Subcutaneous abdominal adipose tissue (tissue), 5 donors: ENCODE data around the gene OR5A1.
"Not testable (repeated sequence)": the region's sequence is repeated elsewhere in the genome, so short reads cannot be mapped to it uniquely, and the experiment has no call there.

Experiments used
- H3K27ac ChIP-seq: one replicate; pipeline ENCODE4 v1.7.0; 2013; ENCODE audit warnings: low read depth, mild to moderate bottlenecking, inconsistent platforms, low read length, moderate library complexity
- H3K27me3 ChIP-seq, 5 donors: one replicate each; pipeline ENCODE4 v1.7.0; 2013; ENCODE audit warnings: low read length in 5 of 5, inconsistent platforms in 1 of 5; ENCODE audit not compliant: control insufficient read depth in 5 of 5, insufficient read depth in 4 of 5
- H3K36me3 ChIP-seq, 5 donors: one replicate each; pipeline ENCODE4 v1.7.0; 2013; ENCODE audit warnings: low read length in 5 of 5; ENCODE audit not compliant: control insufficient read depth in 5 of 5, insufficient read depth in 5 of 5
- H3K4me1 ChIP-seq, 5 donors: one replicate each; pipeline ENCODE4 v1.7.0; 2013; ENCODE audit warnings: low read length in 5 of 5, mild to moderate bottlenecking in 3 of 5, moderate library complexity in 1 of 5; ENCODE audit not compliant: control insufficient read depth in 5 of 5, insufficient read depth in 5 of 5
- H3K4me3 ChIP-seq, 5 donors: one replicate each; pipeline ENCODE4 v1.7.0; 2013; ENCODE audit warnings: low read length in 5 of 5, low read depth in 1 of 5
- H3K9ac ChIP-seq, 5 donors: one replicate each; pipeline ENCODE4 v1.7.0; 2013; ENCODE audit warnings: low read length in 5 of 5, mild to moderate bottlenecking in 4 of 5, moderate library complexity in 3 of 5
- H3K9me3 ChIP-seq, 5 donors: one replicate each; pipeline ENCODE4 v1.7.0; 2013; ENCODE audit warnings: low read length in 5 of 5; ENCODE audit not compliant: control insufficient read depth in 5 of 5
- donor health status: healthy.
- donor health status: healthy.
- donor health status: healthy.
- donor health status: healthy.
- donor health status: healthy.

Gene OR5A1

DNA sequence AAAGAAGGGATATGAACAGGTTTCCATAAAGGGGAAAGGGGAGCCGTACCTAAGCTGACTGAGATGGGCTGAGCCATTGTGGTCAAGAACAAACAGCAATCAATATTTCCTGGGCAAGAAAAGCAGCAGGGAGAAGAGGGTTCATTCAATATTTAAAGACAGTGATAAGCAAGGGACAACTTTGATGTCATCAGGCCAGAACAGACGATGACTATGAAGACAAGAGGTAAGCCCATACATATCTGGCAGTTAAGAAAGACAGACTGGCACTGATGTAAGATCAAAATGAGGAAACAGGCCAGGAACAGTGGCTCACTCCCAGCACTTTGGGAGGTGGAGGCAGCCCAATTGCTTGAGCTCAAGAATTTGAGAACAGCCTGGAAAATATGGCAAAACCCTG lies 12.4 kb upstream of the OR5A1 start:
- no peaks in the 10 kb centered on the region for H3K4me1 ChIP-seq
- H3K9ac ChIP-seq, result no peak overlapping the region
- H3K9me3 ChIP-seq, result no peaks in the 10 kb centered on the region
- no peak overlapping the region for H3K4me3 ChIP-seq
- no peak overlapping the region for H3K27ac ChIP-seq
- H3K36me3 ChIP-seq, result no peaks in the 10 kb centered on the region
- no peaks in the 10 kb centered on the region for H3K27me3 ChIP-seq

DNA sequence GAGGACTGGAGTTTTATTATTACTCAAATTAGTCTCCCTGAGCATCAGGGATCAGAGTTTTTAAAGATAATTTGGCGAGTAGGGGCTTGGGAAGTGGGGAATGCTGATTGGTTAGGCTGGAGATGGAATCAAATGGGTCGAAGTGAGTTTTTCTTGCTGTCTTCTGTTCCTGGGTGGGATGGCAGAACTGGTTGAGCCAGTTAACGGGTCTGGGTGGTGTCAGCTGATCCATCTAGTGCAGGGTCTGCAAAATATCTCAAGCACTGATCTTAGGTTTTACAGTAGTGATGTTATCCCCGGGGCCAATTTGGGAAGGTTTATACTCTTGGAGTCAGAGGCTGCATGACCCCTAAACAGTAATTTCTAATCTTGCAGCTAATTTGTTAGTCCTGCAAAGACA lies 11.1 kb upstream of the OR5A1 start:
- no peaks in the 10 kb centered on the region for H3K4me1 ChIP-seq
- no peaks in the 10 kb centered on the region for H3K36me3 ChIP-seq

DNA sequence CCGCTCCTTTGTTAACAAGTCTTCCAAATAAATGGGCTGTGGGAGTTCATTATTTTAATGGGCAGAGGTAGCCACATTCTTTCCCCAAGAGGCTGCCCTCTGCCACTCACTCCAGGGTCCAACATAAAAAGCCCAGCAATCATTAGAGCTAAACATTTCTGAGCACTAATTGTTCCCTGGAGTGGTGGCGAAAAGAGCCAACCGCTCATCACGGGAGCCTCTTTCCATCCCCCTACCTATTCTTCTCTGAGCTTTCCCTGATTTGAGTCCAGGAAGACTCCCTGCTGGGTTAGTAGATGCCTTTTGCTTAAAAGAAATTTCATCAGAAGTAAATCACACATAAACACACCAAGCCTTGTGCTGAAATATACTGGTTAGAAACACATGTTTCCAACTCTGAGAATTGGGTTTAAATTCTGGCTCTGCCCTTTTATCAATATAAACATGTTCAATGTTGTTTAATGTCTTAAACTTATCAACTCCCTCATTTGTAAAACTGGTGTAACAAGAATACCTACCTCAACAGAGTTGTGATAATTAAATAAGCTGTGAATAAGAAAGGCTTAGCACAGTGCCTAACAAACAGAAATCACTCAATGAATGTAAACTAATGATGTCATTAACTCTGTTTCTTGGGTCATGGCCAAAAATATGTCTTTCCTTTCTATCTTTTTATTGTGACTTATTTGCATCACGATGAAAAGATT lies 9.8 kb upstream of the OR5A1 start, which contains the start of gene OR5A2:
Gene OR5A2, minus strand, starts transcription at position 53 of the 707 bp plus-strand sequence. CDS start 3,460 bp downstream, outside the sequence.
- no peak within 1 kb of the TSS for H3K4me3 ChIP-seq
- no peaks in the 10 kb centered on the region for H3K9me3 ChIP-seq

More for the DNA sequence above, 11.1 kb upstream of the OR5A1 start:
- H3K4me3 ChIP-seq, result no peak overlapping the region
- H3K27ac ChIP-seq, result no peak overlapping the region
- no peaks in the 10 kb centered on the region for H3K9me3 ChIP-seq
- H3K27me3 ChIP-seq, result no peaks in the 10 kb centered on the region
- no peak overlapping the region for H3K9ac ChIP-seq

DNA sequence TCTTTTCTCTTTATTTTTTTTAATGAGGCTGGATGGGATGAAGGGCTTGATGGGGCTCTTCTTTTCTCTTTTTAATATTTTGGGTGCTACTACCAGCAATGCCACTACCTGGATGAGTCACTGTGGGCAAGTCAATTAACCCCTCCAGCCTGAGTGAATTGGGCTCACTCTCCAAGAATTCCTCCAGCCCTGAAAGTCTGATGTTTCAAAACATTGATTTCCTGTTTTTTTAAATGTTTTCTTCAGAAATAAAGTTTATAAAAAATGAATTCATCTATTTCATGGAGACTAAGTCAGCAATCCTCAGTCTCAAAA lies 9.2 kb upstream of the OR5A1 start:
- no peaks in the 10 kb centered on the region for H3K36me3 ChIP-seq
- no peaks in the 10 kb centered on the region for H3K4me1 ChIP-seq
- H3K9me3 ChIP-seq, result no peaks in the 10 kb centered on the region
- no peak overlapping the region for H3K27ac ChIP-seq
- H3K27me3 ChIP-seq, result no peaks in the 10 kb centered on the region
- H3K9ac ChIP-seq, result no peak overlapping the region
- H3K4me3 ChIP-seq, result no peak overlapping the region

More for the DNA sequence above, 9.8 kb upstream of the OR5A1 start, which contains the start of gene OR5A2:
- no peaks in the 10 kb centered on the region for H3K36me3 ChIP-seq
- H3K27ac ChIP-seq, result no peak within 1 kb of the TSS
- H3K27me3 ChIP-seq, result no peaks in the 10 kb centered on the region
- no peaks in the 10 kb centered on the region for H3K4me1 ChIP-seq
- no peak within 1 kb of the TSS for H3K9ac ChIP-seq

DNA sequence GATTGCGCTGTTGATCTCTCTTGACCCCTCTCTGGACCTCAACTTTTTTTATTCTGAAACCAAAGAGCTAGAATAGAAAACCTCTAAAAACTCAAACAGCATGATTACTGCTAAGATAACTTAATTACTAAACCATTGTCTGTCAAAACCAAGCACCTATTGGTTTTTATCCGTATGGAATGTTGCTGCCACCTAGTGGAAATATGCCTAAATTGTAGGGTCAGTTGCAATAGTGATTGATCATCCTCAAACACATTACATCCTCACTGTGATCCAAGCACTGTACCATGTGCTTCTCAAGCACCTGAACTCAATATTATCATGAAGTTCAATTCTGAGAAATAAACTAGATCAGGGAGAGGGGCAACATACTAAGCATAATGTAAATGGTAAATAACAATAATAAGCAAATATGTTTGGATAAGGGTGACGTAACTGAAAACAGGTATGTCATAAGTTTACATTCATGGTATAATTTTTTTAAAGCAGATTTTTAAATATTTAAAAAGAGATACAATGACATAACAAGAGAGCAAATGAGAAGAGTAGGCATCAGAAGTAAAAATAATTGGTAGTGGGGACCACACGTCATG lies 6.2 kb upstream of the OR5A1 start:
- H3K9me3 ChIP-seq, result no peaks in the 10 kb centered on the region
- no peaks in the 10 kb centered on the region for H3K36me3 ChIP-seq
- H3K4me3 ChIP-seq, result no peak overlapping the region
- H3K9ac ChIP-seq, result no peak overlapping the region
- H3K4me1 ChIP-seq, result no peaks in the 10 kb centered on the region
- no peak overlapping the region for H3K27ac ChIP-seq
- no peaks in the 10 kb centered on the region for H3K27me3 ChIP-seq

DNA sequence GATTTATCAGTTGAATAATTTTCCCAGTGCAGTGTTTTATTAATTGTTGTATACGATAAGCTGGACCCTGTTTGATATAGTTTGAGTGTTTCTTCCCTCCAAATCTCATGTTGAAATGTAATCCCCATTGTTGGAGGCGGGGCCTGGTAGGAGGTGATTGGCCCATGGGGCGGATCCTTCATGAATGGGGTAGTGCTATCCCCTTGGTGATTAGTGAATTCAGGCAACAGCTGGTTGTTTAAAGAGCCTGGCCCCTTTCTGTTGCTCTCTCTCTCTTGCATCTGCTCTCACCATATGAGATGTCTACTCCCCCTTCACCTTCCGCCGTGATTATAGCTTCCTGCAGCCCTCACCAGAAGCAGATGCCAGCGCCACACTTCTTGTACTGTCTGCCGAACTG lies 1.5 kb downstream of the OR5A1 start:
- Histone ChIP-seq H3K4me1 (no peaks in the 10 kb centered on the region), H3K9ac (no peak overlapping the region), H3K27ac (no peak overlapping the region), H3K36me3 (no peaks in the 10 kb centered on the region), H3K4me3 (no peak overlapping the region), H3K9me3 (no peaks in the 10 kb centered on the region), H3K27me3 (no peaks in the 10 kb centered on the region)

DNA sequence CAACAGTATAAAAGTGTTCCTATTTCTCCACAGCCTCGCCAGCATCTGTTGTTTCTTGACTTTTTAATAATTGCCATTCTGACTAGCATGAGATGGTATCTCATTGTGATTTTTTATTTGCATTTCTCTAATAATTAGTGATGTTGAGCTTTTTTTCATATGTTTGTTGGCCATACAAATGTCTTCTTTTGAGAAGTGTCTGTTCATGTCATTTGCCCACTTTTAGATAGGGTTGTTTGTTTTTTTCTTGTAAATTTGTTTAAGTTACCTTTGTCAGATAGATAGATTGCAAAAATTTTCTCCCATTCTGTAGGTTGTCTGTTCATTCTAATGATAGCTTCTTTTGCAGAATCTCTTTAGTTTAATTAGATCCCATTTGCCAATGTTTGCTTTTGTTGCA lies 9.4 kb downstream of the OR5A1 start:
- H3K9me3 ChIP-seq, H3K27ac ChIP-seq, H3K9ac ChIP-seq, H3K4me3 ChIP-seq, H3K27me3 ChIP-seq, H3K4me1 ChIP-seq, H3K36me3 ChIP-seq: not testable (repeated sequence)

DNA sequence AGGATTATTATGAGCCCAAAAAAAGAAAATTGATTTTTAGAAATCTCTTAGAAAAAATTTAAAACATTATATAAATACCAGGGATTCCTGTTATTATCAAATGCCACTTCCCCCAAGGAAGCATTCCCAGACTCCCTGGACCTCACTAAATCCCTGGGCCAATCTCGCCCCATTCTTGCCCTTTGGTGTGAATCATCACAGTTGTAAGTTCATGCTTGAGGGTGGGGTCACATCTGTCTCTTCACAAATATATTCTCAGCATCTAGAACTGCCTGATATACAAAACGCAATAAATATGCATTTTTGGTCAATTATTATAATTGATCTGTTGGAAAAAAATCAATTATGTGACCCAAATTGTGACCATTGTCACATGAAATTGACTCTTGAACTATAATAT lies 12.2 kb downstream of the OR5A1 start:
- Histone ChIP-seq H3K27ac (no peak overlapping the region), H3K36me3 (no peaks in the 10 kb centered on the region), H3K4me3 (no peak overlapping the region), H3K9ac (no peak overlapping the region), H3K27me3 (no peaks in the 10 kb centered on the region), H3K9me3 (peaks cover 0 to 9% (median 3%) of the 10 kb centered on the region in 5 donors), H3K4me1 (no peaks in the 10 kb centered on the region)

DNA sequence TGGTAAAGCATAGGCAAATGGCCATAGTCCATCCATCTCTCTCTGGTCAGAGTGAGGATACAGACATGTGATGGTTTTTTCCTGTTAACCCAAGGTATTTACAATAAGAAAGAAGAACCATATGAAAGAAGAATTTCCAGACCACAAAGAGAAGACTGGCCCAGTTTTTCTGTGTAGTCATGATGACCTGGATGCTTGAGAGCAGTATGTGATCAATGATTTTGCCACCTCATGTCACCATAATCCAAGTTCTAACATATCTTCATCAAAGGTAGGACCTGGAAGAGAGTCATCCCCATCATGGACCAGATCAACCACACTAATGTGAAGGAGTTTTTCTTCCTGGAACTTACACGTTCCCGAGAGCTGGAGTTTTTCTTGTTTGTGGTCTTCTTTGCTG lies 20.4 kb downstream of the OR5A1 start, which contains the start of gene OR4D6:
Gene OR4D6, plus strand, starts transcription at position 301 of the 400 bp plus-strand sequence. Its CDS starts 0 bp downstream, at position 301.
- Histone ChIP-seq H3K9ac (no peak within 1 kb of the TSS), H3K9me3 (no peaks in the 10 kb centered on the region), H3K4me1 (no peaks in the 10 kb centered on the region), H3K36me3 (no peaks in the 10 kb centered on the region), H3K27ac (no peak within 1 kb of the TSS), H3K4me3 (no peak within 1 kb of the TSS), H3K27me3 (no peaks in the 10 kb centered on the region)

DNA sequence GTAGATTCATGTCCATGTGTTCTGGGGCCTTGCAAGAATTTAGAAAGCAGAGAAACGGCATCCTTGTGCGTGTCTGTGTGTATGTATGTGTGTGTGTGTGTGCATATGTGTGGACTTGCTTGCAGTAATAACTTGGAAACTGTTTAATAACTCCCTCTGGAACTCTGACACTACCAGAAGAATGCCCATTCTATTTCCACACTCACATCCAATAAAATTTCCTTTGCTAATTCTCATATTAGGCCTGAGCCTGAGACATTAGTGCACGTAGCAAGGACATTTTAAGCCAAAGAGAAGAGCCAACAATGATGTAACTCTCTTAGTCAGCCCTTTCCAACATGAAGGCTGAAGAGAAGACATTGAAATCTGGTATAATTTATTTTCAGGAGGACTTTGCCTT lies 23.6 kb downstream of the OR5A1 start:
- Histone ChIP-seq H3K4me1 (no peaks in the 10 kb centered on the region), H3K9ac (no peak overlapping the region), H3K36me3 (no peaks in the 10 kb centered on the region), H3K9me3 (no peaks in the 10 kb centered on the region), H3K27me3 (no peaks in the 10 kb centered on the region), H3K27ac (no peak overlapping the region), H3K4me3 (no peak overlapping the region)
